Naive thymus-derived CD8-positive, alpha-beta T cell (primary cell): ENCODE measurements around the gene OR1I1. TPM values are rescaled to one million over a fixed set of nuclear protein-coding genes. Genes with fewer than 3 reads are reported as not detected.

Experiments
- ATAC-seq, 2 donors: fragments of 150-1000 bp; cut with Tn5 transposase in 1 of 2; sonication (Bioruptor Pico), chemical (Tn5 transposase) in 1 of 2; 1 replicate in 1 of 2; 2 replicates in 1 of 2; pipeline ENCODE4 v1.10.0; 2021; ENCODE audit warnings: mild to moderate bottlenecking in 2 of 2, moderate library complexity in 2 of 2
- POLR2A ChIA-PET: fragments of 350-600 bp; sonication (Branson Sonifier 250); formaldehyde crosslinking; loops from one replicate; lab custom pipeline; 2021; ENCODE audit warnings: antibody characterized with exemption; lab: Charles Lee
- DNase-seq, 10 donors: peaks; one replicate each; pipeline versions ENCODE4 v3.0.0 to v3.0.0-alpha.2; 2020 to 2022
- H3K27ac Mint-ChIP-seq, 10 donors: one replicate each; pipeline ENCODE4 v1.8.0; 2020 to 2022; ENCODE audit warnings: mild to moderate bottlenecking in 10 of 10, mixed read lengths in 10 of 10, moderate library complexity in 4 of 10, inconsistent platforms in 1 of 10
- H3K27me3 Mint-ChIP-seq, 5 donors: one replicate each; pipeline ENCODE4 v1.8.0; 2021 to 2022; ENCODE audit warnings: mixed read lengths in 5 of 5
- H3K36me3 Mint-ChIP-seq, 3 donors: one replicate each; pipeline ENCODE4 v1.8.0; 2020 to 2022; ENCODE audit warnings: mixed read lengths in 3 of 3, mild to moderate bottlenecking in 2 of 3, inconsistent platforms in 1 of 3
- H3K4me1 Mint-ChIP-seq, 4 donors: one replicate each; pipeline ENCODE4 v1.8.0; 2021 to 2022; ENCODE audit warnings: mixed read lengths in 4 of 4
- H3K4me3 Mint-ChIP-seq, 10 donors: one replicate each; pipeline ENCODE4 v1.8.0; 2020 to 2022; ENCODE audit warnings: mild to moderate bottlenecking in 10 of 10, mixed read lengths in 10 of 10, moderate library complexity in 6 of 10, inconsistent platforms in 1 of 10
- H3K9me3 Mint-ChIP-seq, 9 donors: one replicate each; pipeline ENCODE4 v1.8.0; 2020 to 2022; ENCODE audit warnings: mixed read lengths in 9 of 9, mild to moderate bottlenecking in 3 of 9, inconsistent platforms in 1 of 9, moderate library complexity in 1 of 9
- polyA plus RNA-seq, 3 donors: library from polyadenylated mRNA; unstranded; fragments of 300-500 nt; fragmentation: Illumina TruSeq; gene quantifications; one replicate each; pipeline ENCODE4 v1.2.3, GENCODE V29; 2021
- total RNA-seq, 8 experiments: library from RNA in 2 of 8; stranded (reverse) in 2 of 8; gene quantifications; one replicate each; pipeline ENCODE4 v1.2.3 and lab custom pipeline; 2021 to 2026

Gene OR1I1
- total and polyA plus RNA-seq, 5 experiments from 2014 or later: not detected

GRCh38 chr19:15123031-15123890 lies 41.2 kb downstream of the OR1I1 start:
- Mint-ChIP-seq H3K27me3 (peaks cover 0 to 3% (median 0%) of the 10 kb centered on the region in 5 donors), H3K27ac (peak overlapping the region in 7 of 10 donors; percentile 13 to 99 (median 80)), H3K4me3 (peak overlapping the region in 8 of 10 donors; percentile 39 to 99 (median 59)), H3K4me1 (peaks cover 20 to 36% (median 31%) of the 10 kb centered on the region in 4 donors), H3K36me3 (peaks cover 0 to 38% (median 16%) of the 10 kb centered on the region in 3 donors), H3K9me3 (no peaks in the 10 kb centered on the region)
- no peak for DNase-seq
- no peak for ATAC-seq
- POLR2A ChIA-PET: interaction anchor here (1.3 to 3.0 kb wide), 2 partner anchors 27 to 256 kb away, joined by 3 to 12 read pairs; partner anchors contain the start of gene AKAP8

DNA sequence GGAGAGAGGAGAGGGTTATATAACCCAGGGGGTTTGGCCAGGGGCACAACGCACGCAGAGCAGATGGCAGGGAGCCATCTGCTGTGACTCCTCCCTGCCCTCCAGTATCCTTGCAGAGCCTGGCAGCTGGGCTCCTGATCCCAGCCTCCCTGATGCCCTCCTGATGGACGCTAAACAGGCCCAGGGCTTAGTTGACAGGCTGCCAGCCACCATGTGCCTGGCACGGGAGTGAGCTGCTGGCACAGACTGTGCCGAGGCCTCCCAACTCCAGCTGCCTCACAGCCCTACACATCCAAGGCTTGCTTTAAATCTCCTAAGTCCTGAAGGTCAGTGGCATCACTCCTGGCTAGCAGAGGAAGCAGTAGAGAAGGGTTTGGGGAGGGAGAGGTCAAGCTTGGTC lies 41.9 kb downstream of the OR1I1 start:
- peaks cover 24 to 42% (median 36%) of the 10 kb centered on the region in 4 donors for H3K4me1 Mint-ChIP-seq
- peak overlapping the region in 9 of 10 donors; percentile 92 to 99 (median 99) for H3K27ac Mint-ChIP-seq
- ATAC-seq: no peak
- no peaks in the 10 kb centered on the region for H3K9me3 Mint-ChIP-seq
- peak overlapping the region; percentile 92 to 99 (median 96) for H3K4me3 Mint-ChIP-seq
- POLR2A ChIA-PET: interaction anchor here (1.3 to 3.0 kb wide), 2 partner anchors 26 to 255 kb away, joined by 3 to 12 read pairs; partner anchors contain the start of gene AKAP8
- peaks cover 0 to 4% (median 0%) of the 10 kb centered on the region in 5 donors for H3K27me3 Mint-ChIP-seq
- H3K36me3 Mint-ChIP-seq: peaks cover 0 to 32% (median 10%) of the 10 kb centered on the region in 3 donors
- DNase-seq: no peak

GRCh38 chr19:15124572-15125231 lies 42.7 kb downstream of the OR1I1 start:
- H3K27me3 Mint-ChIP-seq: peaks cover 0 to 4% (median 0%) of the 10 kb centered on the region in 5 donors
- no peaks in the 10 kb centered on the region for H3K9me3 Mint-ChIP-seq
- ATAC-seq: peak in 1 of 2 donors; percentile 1
- peak overlapping the region; percentile 92 to 99 (median 98) for H3K27ac Mint-ChIP-seq
- POLR2A ChIA-PET: interaction anchor here (1.3 to 3.0 kb wide), 4 partner anchors 16 to 254 kb away, joined by 3 to 12 read pairs (median 6); partner anchors contain the start of genes AKAP8 and BRD4
- peaks cover 0 to 25% (median 6%) of the 10 kb centered on the region in 3 donors for H3K36me3 Mint-ChIP-seq
- peak overlapping the region; percentile 92 to 99 (median 96) for H3K4me3 Mint-ChIP-seq
- peaks cover 28 to 50% (median 43%) of the 10 kb centered on the region in 4 donors for H3K4me1 Mint-ChIP-seq
- DNase-seq: peak in 4 of 10 donors; percentile 24 to 82 (median 33)

- Mint-ChIP-seq H3K4me3 (peak overlapping the region; percentile 92 to 99 (median 96)), H3K4me1 (peaks cover 31 to 57% (median 50%) of the 10 kb centered on the region in 4 donors), H3K36me3 (peaks cover 0 to 19% (median 6%) of the 10 kb centered on the region in 3 donors), H3K27ac (peak overlapping the region; percentile 92 to 99 (median 98)), H3K9me3 (no peaks in the 10 kb centered on the region), H3K27me3 (peaks cover 0 to 4% (median 0%) of the 10 kb centered on the region in 5 donors)
- ATAC-seq: peak; percentile 88
- DNase-seq: peak; percentile 95 to 99 (median 97)
- POLR2A ChIA-PET: interaction anchor here (0.6 to 3.0 kb wide), 4 partner anchors 17 to 1284 kb away, joined by 3 to 12 read pairs (median 8); partner anchors contain the start of genes AKAP8 and BRD4
Observed at GRCh38 chr19:15125232-15126067, 43.4 kb downstream of the OR1I1 start.

GRCh38 chr19:15126131-15126910 lies 44.3 kb downstream of the OR1I1 start:
- Mint-ChIP-seq H3K4me3 (peak overlapping the region in 1 of 10 donors; percentile 92), H3K27ac (peak overlapping the region in 9 of 10 donors; percentile 25 to 99 (median 58))

GRCh38 chr19:15128162-15128770 lies 46.3 kb downstream of the OR1I1 start:
- ATAC-seq (no peak), DNase-seq (no peak)
- peaks cover 0 to 4% (median 0%) of the 10 kb centered on the region in 5 donors for H3K27me3 Mint-ChIP-seq
- peak overlapping the region in 3 of 10 donors; percentile 43 to 68 (median 67) for H3K27ac Mint-ChIP-seq
- peaks cover 23 to 56% (median 48%) of the 10 kb centered on the region in 4 donors for H3K4me1 Mint-ChIP-seq
- no peaks in the 10 kb centered on the region for H3K9me3 Mint-ChIP-seq
- POLR2A ChIA-PET: interaction anchor here (0.7 kb wide), 1 partner anchor 20 kb away, joined by 5 read pairs; no protein-coding TSS in a partner anchor
- H3K4me3 Mint-ChIP-seq: peak overlapping the region in 2 of 10 donors; percentile 22 to 65
- no peaks in the 10 kb centered on the region for H3K36me3 Mint-ChIP-seq

More at GRCh38 chr19:15126131-15126910, 44.3 kb downstream of the OR1I1 start:
- H3K27me3 Mint-ChIP-seq: peaks cover 0 to 4% (median 0%) of the 10 kb centered on the region in 5 donors
- ATAC-seq: no peak
- peaks cover 0 to 10% (median 6%) of the 10 kb centered on the region in 3 donors for H3K36me3 Mint-ChIP-seq
- DNase-seq: no peak
- POLR2A ChIA-PET: interaction anchor here (0.6 to 3.0 kb wide), 4 partner anchors 18 to 1283 kb away, joined by 3 to 12 read pairs (median 8); partner anchors contain the start of genes AKAP8 and BRD4
- H3K9me3 Mint-ChIP-seq: no peaks in the 10 kb centered on the region
- peaks cover 25 to 56% (median 50%) of the 10 kb centered on the region in 4 donors for H3K4me1 Mint-ChIP-seq

DNA sequence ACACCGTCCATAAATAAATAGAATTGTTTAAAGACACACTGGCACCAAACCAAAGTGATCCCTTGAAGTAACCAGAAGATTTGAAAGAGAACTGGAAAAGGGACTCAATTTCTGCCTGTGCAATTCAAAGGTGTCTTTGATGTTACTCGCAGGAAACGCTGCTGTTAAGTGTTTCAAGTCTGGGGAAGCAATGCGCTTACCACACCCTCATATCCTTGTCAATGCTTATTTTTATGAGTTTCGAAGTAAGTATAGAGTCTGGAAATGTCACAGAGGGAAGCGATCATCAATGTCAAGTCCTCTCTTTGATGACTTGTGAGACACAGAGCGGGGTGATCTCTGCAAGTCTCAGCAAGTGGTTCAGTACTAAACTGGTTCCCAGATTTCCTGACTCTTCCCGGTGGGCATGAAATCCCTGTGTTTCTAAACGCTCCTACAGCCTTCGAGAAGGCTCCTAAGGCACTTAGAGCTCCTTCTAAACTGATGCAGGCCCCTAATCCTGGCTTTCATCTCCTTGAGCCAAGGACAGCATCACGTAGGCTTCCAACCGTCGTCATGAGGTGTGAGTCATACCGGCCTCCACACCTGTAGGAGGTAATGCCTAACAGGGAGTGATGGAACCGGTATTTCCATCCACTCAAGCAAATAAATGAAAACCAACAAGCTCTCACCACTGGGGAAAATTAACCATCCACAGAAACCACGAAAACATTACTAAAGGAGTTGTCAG lies 48.0 kb downstream of the OR1I1 start:
- POLR2A ChIA-PET: no interaction called here
- DNase-seq (peak in 5 of 10 donors; percentile 30 to 64 (median 43)), ATAC-seq (peak in 1 of 2 donors; percentile 7)
- Mint-ChIP-seq H3K9me3 (no peaks in the 10 kb centered on the region), H3K36me3 (no peaks in the 10 kb centered on the region), H3K27ac (peak overlapping the region in 8 of 10 donors; percentile 61 to 89 (median 84)), H3K27me3 (peaks cover 0 to 4% (median 0%) of the 10 kb centered on the region in 5 donors), H3K4me1 (peaks cover 18 to 43% (median 36%) of the 10 kb centered on the region in 4 donors), H3K4me3 (peak overlapping the region; percentile 28 to 68 (median 57))

- Mint-ChIP-seq H3K27ac (no peak overlapping the region), H3K36me3 (peaks cover 0 to 5% (median 0%) of the 10 kb centered on the region in 3 donors), H3K4me3 (no peak overlapping the region), H3K27me3 (peaks cover 0 to 4% (median 0%) of the 10 kb centered on the region in 5 donors), H3K9me3 (peaks cover 0 to 14% (median 4%) of the 10 kb centered on the region in 9 donors), H3K4me1 (peaks cover 0 to 2% (median 1%) of the 10 kb centered on the region in 4 donors)
- POLR2A ChIA-PET: no interaction called here
- DNase-seq: no peak
- ATAC-seq: no peak
Observed at GRCh38 chr19:15136234-15136954, 54.4 kb downstream of the OR1I1 start.

- POLR2A ChIA-PET: no interaction called here
- Mint-ChIP-seq H3K36me3 (peaks cover 0 to 5% (median 0%) of the 10 kb centered on the region in 3 donors), H3K27me3 (peaks cover 0 to 6% (median 0%) of the 10 kb centered on the region in 5 donors), H3K27ac (no peak overlapping the region), H3K4me3 (no peak overlapping the region), H3K9me3 (peaks cover 0 to 14% (median 4%) of the 10 kb centered on the region in 9 donors), H3K4me1 (peaks cover 0 to 2% (median 0%) of the 10 kb centered on the region in 4 donors)
- ATAC-seq: no peak
- no peak for DNase-seq
Observed at GRCh38 chr19:15137777-15138176, 55.8 kb downstream of the OR1I1 start.
